NCI-H524 (cell line): ENCODE results near the gene ELANE.
"Not testable (repeated sequence)": the region's sequence is repeated elsewhere in the genome, so short reads cannot be mapped to it uniquely, and the experiment has no call there.

Source experiments
- DNase-seq, 2 experiments: peaks; one replicate each; lab custom pipeline; 2025; lab: John Stamatoyannopoulos, UW

ELANE gene

DNA sequence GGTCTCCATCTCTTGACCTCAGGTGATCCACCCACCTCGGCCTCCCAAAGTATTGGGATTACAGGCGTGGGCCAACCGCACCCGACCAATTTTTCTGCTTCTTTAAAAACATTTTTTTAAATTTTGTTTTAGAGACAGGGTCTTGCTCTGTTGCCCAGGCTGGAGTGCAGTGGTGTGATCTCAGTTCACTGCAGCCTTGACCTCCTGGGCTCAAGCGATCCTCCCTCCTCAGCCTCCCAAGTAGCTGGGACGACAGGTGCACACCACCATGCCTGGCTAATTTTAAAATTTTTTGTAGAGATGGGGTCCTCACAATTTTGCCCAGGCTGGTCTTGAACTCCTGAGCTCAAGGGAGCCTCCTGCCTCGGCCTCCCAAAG is 9.3 kb upstream of the ELANE start:
- not testable (repeated sequence) for DNase-seq

DNA sequence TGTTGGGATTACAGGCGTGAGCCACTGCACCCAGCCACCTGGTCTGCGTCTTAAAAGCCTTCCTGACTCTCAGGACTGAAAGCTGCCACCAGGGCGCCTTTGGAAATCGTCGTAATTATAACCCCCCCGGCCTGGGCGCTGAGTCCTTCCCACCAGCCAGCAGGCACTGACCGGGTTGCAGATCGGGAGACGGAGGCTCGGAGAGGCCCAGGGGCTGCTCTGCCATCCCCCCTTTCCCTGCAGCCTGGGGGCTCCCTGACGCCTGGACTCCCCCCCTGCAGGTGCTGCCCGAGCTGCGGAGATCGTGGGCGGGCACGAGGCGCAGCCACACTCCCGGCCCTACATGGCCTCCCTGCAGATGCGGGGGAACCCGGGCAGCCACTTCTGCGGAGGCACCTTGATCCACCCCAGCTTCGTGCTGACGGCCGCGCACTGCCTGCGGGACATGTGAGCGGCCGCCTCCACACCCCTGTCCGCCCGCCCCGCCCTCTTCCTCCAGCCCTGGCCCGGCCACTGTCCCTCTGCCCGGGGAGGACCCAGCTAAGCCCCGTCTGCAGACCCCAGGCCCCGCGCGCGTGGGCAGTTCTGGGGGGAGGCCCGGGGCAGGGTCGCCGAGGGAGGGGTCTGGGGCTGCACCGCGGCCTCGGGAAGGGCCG is 8.8 kb upstream of the ELANE start:
- DNase-seq, result peak in 1 of 2 experiments; percentile 42

GRCh38 chr19:843836-844545 is 8.1 kb upstream of the ELANE start:
- no peak for DNase-seq

GRCh38 chr19:844546-844971 is 7.5 kb upstream of the ELANE start:
- DNase-seq, result no peak

- no peak for DNase-seq
Measured at GRCh38 chr19:845707-846521, 6.2 kb upstream of the ELANE start.

- no peak for DNase-seq
Measured at GRCh38 chr19:848386-848921, 3.6 kb upstream of the ELANE start.

- DNase-seq, result not testable (repeated sequence)
Measured at GRCh38 chr19:849195-849594, 2.9 kb upstream of the ELANE start.

GRCh38 chr19:850221-850978 is 1.7 kb upstream of the ELANE start:
- peak; percentile 52 to 76 for DNase-seq

- DNase-seq, result no peak
Measured at GRCh38 chr19:850979-851335, 1.1 kb upstream of the ELANE start.

DNA sequence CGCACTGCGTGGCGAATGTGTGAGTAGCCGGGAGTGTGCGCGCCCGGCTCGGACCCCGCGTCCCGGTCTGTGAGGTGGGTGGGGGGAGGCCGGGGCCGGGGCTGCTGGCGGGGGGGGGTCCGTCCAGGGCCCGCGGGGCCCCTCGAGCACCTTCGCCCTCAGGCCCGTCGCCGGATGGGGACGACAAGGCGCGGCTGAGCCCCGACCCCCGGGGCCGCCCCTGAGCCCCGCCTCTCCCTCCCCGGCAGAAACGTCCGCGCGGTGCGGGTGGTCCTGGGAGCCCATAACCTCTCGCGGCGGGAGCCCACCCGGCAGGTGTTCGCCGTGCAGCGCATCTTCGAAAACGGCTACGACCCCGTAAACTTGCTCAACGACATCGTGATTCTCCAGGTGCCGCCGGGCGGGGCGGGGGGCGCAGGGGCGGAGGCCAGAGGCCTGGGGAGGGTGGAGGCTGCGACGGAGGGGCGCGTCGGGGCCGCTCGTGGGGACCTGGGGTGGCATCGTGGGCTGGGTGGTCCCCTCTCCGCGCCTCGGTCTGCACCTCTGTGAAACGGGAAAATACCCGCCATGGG is 997 bp downstream of the ELANE start:
- DNase-seq, result no peak

DNA sequence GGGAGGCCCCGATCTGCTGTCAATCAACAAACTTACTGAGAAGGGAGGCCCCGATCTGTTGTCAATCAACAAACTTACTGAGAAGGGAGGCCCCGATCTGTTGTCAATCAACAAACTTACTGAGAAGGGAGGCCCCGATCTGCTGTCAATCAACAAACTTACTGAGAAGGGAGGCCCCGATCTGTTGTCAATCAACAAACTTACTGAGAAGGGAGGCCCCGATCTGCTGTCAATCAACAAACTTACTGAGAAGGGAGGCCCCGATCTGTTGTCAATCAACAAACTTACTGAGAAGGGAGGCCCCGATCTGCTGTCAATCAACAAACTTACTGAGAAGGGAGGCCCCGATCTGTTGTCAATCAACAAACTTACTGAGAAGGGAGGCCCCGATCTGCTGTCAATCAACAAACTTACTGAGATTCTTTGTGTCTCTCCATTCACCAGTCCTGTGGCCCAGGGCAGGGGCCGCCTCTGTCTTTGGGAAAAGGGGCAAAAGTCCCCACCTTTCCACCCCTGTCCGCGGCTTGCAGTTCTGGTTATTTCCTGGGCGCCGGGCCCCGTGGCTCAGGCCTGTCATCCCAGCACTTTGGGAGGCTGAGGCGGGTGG is 1.6 kb downstream of the ELANE start:
- DNase-seq, result not testable (repeated sequence)

DNA sequence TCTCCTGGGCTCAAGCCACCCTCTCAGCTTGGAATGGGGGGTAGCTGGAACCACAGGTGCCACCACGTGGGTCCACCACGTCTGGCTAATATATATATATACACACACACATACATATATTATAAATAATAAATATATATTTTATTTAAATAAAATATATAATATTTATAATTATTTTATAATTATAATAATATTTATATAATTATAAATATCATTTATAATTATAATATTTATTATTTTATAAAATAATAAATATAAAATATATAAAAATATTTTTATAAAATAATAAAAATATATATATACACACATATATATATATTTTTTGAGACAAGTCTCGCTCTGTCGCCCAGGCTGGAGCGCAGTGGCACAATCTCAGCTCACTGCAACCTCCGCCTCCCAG is 2.4 kb downstream of the ELANE start:
- DNase-seq, result no peak

- DNase-seq, result no peak
Measured at GRCh38 chr19:855142-855541, 3.0 kb downstream of the ELANE start.

- DNase-seq, result no peak
Measured at GRCh38 chr19:855566-856120, 3.5 kb downstream of the ELANE start.

- no peak for DNase-seq
Measured at GRCh38 chr19:858284-858683, 6.2 kb downstream of the ELANE start.

- DNase-seq, result no peak
Measured at GRCh38 chr19:858868-859843, 7.1 kb downstream of the ELANE start, which contains the start of gene CFD. TSS of gene CFD (plus strand) at chr19:859664. CDS start at chr19:859690, 26 bp downstream.

- no peak for DNase-seq
Measured at GRCh38 chr19:861141-861755, 9.1 kb downstream of the ELANE start.

DNA sequence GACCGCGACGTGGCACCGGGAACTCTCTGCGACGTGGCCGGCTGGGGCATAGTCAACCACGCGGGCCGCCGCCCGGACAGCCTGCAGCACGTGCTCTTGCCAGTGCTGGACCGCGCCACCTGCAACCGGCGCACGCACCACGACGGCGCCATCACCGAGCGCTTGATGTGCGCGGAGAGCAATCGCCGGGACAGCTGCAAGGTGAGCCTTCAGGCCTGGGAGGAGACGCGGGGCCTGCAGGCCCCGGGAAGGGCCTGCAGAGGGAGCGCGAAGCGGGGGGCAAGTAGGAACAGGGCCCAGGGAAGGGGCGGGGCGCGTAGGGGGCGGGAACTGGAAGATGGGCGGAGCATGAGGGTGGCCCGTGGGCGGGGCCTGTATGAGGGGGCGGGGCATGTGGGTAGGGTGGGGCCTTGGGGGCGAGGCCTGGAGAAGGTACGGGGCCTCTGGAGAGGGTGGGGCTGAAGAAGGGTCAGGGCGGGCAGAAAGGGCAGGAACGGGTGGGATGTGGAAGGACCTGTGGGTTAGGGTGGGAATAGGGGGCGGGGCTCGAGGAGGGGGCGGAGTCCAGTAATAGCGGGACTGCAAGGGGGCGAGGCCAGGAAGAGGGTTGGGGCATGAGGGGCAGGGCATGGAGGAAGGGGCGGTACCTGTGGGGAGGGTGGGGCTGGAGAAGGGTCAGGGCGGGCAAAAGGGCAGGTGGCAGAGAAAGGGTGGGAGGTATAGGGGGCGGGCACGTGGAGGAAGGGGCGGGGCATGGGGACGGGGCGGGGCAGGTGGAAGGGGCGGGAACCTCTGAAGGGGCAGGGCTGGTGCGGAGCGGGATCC is 9.9 kb downstream of the ELANE start:
- DNase-seq, result peak; percentile 24 to 69
